IPS DF 6.9 (cell line): Measurements from ENCODE around the gene SARDH.
"Not testable (repeated sequence)": the region's sequence is repeated elsewhere in the genome, so short reads cannot be mapped to it uniquely, and the experiment has no call there.

ENCODE experiments used
- DNase-seq: peaks from one replicate; pipeline ENCODE4 v3.0.0-alpha.2; 2013; ENCODE audit warnings: low read depth, low spot score
- H3K27ac ChIP-seq: one replicate; pipeline ENCODE4 v1.5.1; 2013; ENCODE audit warnings: low read length, control low read depth
- H3K27me3 ChIP-seq: 2 replicates; pipeline ENCODE4 v1.6.1; 2013; ENCODE audit warnings: mild to moderate bottlenecking, low read length; ENCODE audit not compliant: control insufficient read depth, insufficient read depth
- H3K36me3 ChIP-seq: 2 replicates; pipeline ENCODE4 v1.6.1; 2013; ENCODE audit warnings: low read length; ENCODE audit not compliant: control insufficient read depth, insufficient read depth
- H3K4me1 ChIP-seq: 2 replicates; pipeline ENCODE4 v1.6.1; 2013; ENCODE audit warnings: low read length; ENCODE audit not compliant: control insufficient read depth, insufficient read depth
- H3K4me3 ChIP-seq: 2 replicates; pipeline ENCODE4 v1.5.1; 2013; ENCODE audit warnings: mild to moderate bottlenecking, low read length
- H3K9me3 ChIP-seq: 2 replicates; pipeline ENCODE4 v1.6.1; 2013; ENCODE audit warnings: low read length, inconsistent platforms; ENCODE audit not compliant: control insufficient read depth, insufficient read depth
- WGBS: extraction: QIAGEN DNeasy Blood & Tissue Kit; methylation state at CpG from one replicate; pipeline ENCODE4 v1.1.7; 2013; ENCODE audit warnings: mixed read lengths, missing lambda C conversion rate; ENCODE audit not compliant: insufficient read length, insufficient coverage; 5-methylcytosine and 5-hydroxymethylcytosine counted together

SARDH gene

DNA sequence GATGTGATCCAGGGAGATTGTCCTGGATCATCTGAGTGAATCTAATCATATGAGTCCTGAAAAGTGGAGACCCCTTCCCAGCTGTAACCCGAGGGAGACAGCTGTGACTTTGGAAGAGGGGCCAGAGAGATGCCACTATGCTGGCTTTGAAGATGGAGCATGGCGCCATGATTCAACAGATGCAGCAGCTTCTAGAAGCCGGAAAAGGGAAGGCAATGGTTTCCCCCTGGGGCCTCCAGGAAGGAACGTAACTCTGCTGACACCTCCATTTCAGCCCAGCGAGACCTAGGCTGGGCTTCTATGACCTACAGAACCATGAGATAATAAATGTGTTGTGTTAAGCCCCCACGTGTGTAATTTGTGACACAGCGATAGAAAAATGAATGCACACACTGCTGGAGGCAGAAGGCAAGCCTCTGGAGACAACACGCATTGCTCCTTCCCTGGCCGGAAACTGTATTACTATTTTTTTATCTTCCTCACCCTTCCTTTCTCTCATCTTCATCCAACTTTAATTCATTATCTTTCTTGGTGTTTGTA is 16.6 kb upstream of the SARDH start:
- no peak for DNase-seq
- Histone ChIP-seq H3K9me3 (no peaks in the 10 kb centered on the region), H3K4me1 (peaks cover 3% of the 10 kb centered on the region; the same call in 1 of the 2 replicates), H3K36me3 (no peaks in the 10 kb centered on the region), H3K27me3 (no peaks in the 10 kb centered on the region), H3K4me3 (no peak overlapping the region), H3K27ac (no peak overlapping the region)
- 100% methylated on average over 1 of the region's 9 CpGs for WGBS

DNA sequence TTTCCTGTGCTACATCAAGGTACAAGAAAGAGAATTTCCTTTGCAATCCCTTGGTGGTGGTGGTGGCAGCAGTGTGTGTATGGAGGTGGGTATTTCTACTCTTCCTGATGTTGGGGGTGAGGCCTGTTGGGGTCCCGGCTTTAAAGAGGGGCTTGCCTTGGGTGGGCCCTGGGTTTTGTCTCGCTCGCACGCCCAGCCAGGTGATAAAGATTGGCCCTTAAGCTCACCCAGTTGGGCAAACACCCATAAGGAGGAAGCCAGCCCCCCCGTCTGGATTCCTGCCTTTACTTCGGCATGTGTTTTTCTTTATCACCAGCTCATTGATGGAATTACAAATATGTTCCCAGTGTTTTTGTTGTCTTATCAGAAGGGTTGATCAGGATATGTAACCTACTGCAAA is 16.0 kb upstream of the SARDH start:
- no CpG with 5 or more reads among the region's 6 CpGs for WGBS
- Histone ChIP-seq H3K4me1 (peaks cover under 1% of the 10 kb centered on the region; the same call in 1 of the 2 replicates), H3K4me3 (no peak overlapping the region), H3K36me3 (no peaks in the 10 kb centered on the region), H3K9me3 (no peaks in the 10 kb centered on the region), H3K27ac (no peak overlapping the region), H3K27me3 (no peaks in the 10 kb centered on the region)
- no peak for DNase-seq

DNA sequence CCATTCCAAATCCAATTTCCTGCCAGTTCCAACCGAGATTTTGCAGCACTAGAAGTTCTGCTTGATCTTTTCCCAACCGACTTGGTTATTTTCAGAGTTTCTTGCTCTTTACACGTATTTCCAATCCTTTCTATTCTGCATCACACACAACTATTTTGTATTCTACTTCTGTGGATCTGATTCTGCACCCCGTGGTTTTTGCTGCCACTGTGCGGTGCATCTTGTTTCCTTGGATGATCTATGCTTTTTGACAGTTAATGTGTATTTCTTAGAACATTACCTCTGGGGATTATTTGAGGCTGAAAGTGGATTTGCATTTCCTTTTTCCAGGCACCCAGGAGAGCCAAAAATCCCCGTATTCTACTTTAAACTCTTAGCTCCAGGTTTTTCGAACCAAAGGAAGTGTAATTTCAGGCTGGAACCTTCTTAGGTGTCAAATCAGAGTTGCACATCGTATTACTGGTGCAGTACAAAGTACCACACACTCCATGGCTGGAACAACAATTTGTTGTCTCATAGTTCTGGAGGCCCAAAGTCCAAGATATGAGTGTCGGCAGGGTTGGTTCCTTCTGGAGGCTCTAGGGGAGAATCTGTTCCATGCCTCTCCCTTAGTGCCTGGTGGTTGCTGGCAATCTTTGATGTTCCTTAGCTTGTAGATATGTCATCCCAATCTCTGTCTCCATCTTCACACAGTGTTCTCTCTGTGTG is 14.7 kb upstream of the SARDH start:
- Histone ChIP-seq H3K27me3 (no peaks in the 10 kb centered on the region), H3K4me1 (no peaks in the 10 kb centered on the region), H3K27ac (no peak overlapping the region), H3K36me3 (no peaks in the 10 kb centered on the region), H3K4me3 (no peak overlapping the region), H3K9me3 (no peaks in the 10 kb centered on the region)
- no CpG with 5 or more reads among the region's 9 CpGs for WGBS
- DNase-seq, result no peak

DNA sequence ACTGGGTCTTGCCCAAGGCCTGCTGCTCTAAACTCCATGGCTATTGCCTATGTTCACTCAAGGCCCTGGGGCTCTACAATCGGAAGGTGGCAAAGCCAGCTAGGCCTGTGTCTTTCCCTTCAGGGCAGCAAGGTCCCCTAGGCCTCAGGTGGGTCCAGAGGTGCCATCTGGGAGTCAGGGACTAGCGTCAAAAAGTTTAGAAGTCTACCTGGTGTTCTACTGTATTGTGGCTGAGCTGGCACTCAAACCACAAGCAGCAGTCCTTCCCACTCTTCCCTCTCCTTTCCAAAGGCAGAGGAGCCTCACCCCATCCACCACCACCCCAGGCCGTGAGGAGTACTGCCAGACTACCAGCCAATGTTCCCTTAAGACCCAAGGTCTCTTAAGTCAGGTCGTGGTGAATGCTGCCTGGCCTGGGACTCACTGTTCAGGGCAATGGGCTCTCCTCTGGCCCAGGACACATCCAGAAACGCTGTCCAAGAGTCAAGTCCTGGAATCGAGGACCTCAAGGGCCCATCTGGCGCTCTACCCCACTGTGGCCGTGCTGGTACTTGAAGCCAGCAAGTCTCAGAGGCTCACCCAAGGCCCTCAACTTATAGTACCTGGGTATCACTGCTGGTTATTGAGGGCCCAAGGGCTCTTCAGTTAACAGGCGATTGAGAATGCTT is 13.0 kb upstream of the SARDH start:
- no peaks in the 10 kb centered on the region for H3K4me1 ChIP-seq
- no CpG with 5 or more reads among the region's 9 CpGs for WGBS
- no peaks in the 10 kb centered on the region for H3K36me3 ChIP-seq
- H3K4me3 ChIP-seq, result no peak overlapping the region
- H3K27ac ChIP-seq, result no peak overlapping the region
- H3K9me3 ChIP-seq, result no peaks in the 10 kb centered on the region
- no peaks in the 10 kb centered on the region for H3K27me3 ChIP-seq
- no peak for DNase-seq

DNA sequence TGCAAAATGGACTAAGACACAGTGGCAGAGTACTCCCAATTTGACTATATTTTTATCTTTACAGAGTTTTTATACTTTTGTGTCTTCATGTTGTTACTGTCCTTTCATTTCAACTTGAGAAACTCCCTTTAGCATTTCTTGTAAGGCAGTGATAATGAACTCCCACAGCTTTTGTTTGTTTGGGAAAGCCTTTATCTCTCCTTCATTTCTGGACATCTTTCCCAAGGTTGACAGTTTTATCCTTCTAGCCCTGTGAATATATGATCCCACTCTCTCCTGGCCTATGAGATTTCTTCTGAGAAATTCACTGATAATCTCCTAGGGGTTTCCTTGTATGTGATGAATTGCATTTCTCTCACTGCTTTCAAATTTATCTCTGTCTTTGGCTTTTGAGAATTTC is 9.2 kb upstream of the SARDH start:
- no peaks in the 10 kb centered on the region for H3K36me3 ChIP-seq
- no peak for DNase-seq
- no peaks in the 10 kb centered on the region for H3K9me3 ChIP-seq
- no peaks in the 10 kb centered on the region for H3K27me3 ChIP-seq
- no peak overlapping the region for H3K27ac ChIP-seq
- H3K4me1 ChIP-seq, result 0 out of 2 replicates have a peak, but pooled peaks cover 2% of the 10 kb centered on the region
- H3K4me3 ChIP-seq, result no peak overlapping the region

DNA sequence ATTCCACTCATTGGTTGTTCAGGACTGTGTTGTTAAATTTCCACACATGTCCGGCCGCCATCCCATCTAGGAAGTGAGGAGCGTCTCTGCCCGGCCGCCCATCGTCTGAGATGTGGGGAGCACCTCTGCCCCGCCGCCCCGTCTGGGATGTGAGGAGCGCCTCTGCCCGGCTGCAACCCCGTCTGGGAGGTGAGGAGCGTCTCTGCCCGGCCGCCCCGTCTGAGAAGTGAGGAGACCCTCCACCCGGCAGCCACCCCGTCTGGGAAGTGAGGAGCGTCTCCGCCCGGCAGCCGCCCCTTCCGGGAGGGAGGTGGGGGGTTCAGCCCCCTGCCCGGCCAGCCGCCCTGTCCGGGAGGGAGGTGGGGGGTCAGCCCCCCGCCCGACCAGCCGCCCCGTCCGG is 6.4 kb upstream of the SARDH start:
- WGBS, result no CpG with 5 or more reads among the region's 31 CpGs
- not testable (repeated sequence) for H3K36me3 ChIP-seq, H3K27me3 ChIP-seq, H3K9me3 ChIP-seq, DNase-seq, H3K4me1 ChIP-seq, H3K27ac ChIP-seq, H3K4me3 ChIP-seq

DNA sequence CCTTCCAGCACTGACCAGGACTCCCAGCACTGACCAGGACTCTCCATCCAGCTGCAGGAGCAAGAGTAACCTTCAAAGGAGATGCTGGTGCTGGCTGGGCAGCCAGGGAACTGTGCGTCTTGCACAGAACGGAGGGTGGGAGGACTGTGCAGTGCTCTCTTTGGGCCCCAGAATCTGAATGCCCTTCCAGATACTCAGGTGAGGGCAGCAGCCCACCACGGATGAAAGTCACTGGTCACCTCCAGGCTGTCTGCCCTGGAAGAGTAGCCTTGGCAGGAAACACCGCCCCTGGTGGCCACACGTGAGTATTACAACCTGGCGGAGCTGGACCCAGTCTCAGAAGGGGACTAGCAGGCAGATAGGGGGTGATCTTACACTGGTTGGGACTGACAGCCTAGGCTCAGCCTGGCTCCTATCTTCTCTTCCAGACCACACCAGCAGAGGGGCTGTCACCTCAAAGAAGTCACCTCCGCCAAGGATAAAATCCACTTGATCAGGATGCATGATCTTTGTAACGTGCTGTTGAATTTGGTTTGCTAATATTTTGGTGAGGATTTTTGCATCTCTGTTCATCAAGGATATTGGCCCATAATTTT is 4.8 kb upstream of the SARDH start:
- DNase-seq, result peak; percentile 84
- WGBS, result no CpG with 5 or more reads among the region's 8 CpGs
- Histone ChIP-seq H3K36me3 (no peaks in the 10 kb centered on the region), H3K27me3 (no peaks in the 10 kb centered on the region), H3K4me1 (peaks cover 3% of the 10 kb centered on the region; the same call in 1 of the 2 replicates), H3K9me3 (no peaks in the 10 kb centered on the region), H3K27ac (no peak overlapping the region), H3K4me3 (no peak overlapping the region)

DNA sequence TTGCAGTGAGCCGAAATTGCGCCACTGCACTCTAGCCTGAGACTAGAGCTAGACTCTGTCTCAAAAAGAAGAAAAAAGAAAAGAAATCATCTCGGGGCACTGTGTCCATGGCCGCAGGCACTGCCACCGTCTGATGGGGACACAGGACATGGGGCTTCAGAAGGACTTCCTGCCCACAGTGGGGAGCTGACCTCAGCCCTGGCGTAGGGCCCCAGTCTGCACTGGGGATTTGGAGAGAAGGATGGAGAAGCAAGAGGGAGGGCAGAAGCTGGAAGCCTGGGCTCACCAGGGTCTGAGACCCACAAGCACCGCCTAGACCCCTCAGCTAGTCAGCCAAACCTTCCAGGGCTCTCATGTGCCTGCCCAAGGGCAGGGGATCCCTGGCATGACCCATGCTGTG is 4.1 kb upstream of the SARDH start:
- H3K27me3 ChIP-seq, result no peaks in the 10 kb centered on the region
- H3K4me3 ChIP-seq, result no peak overlapping the region
- no CpG with 5 or more reads among the region's 7 CpGs for WGBS
- no peaks in the 10 kb centered on the region for H3K9me3 ChIP-seq
- peaks cover 7% of the 10 kb centered on the region for H3K4me1 ChIP-seq
- H3K27ac ChIP-seq, result no peak overlapping the region
- DNase-seq, result no peak
- no peaks in the 10 kb centered on the region for H3K36me3 ChIP-seq

DNA sequence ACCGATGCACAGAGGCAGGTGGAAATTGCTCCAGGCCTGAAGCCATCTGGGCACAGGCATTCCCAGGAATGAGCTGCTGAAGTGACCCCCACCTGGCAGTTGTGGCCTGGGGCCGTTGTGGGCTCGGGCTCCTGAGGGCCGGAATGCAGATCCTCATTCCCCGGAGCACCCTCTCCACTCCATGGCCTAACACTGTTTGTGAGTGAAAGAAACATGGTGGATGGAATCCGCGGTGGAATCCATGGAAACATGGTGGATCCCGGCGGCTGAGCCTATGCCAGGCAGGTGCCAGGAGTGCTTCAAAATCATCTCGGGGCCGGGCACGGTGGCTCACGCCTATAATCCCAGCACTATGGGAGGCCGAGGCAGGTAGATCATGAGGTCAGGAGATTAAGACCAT is 3.6 kb upstream of the SARDH start:
- no CpG with 5 or more reads among the region's 14 CpGs for WGBS
- no peak for DNase-seq
- no peaks in the 10 kb centered on the region for H3K9me3 ChIP-seq
- H3K4me1 ChIP-seq, result peaks cover 7% of the 10 kb centered on the region
- H3K36me3 ChIP-seq, result no peaks in the 10 kb centered on the region
- no peaks in the 10 kb centered on the region for H3K27me3 ChIP-seq
- no peak overlapping the region for H3K27ac ChIP-seq
- no peak overlapping the region for H3K4me3 ChIP-seq

DNA sequence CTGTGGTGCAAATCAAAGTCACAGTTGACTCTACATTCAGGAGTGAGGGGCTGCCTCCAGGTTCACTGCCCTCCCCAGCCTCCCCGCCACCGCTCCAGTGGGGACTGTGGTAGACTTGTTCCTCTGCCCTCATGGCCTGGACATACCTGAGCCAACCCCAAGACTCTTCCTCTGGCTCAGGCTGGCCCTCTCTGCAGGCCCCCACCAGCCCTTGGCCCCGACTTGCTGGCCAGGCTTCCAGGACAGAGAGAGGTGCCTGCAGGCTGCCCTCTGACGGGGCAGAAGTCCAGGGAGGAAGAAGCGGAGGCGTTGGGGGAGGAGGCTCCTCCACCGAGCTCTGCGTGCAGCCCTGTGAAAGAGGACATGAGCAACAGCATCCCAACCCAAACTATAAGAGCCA is 2.8 kb upstream of the SARDH start:
- H3K27me3 ChIP-seq, result no peaks in the 10 kb centered on the region
- H3K27ac ChIP-seq, result no peak overlapping the region
- no peak overlapping the region for H3K4me3 ChIP-seq
- no peaks in the 10 kb centered on the region for H3K36me3 ChIP-seq
- peaks cover 7% of the 10 kb centered on the region for H3K4me1 ChIP-seq
- no peak for DNase-seq
- no CpG with 5 or more reads among the region's 8 CpGs for WGBS
- no peaks in the 10 kb centered on the region for H3K9me3 ChIP-seq
